H9 (cell line): ENCODE measurements around the gene RNF175. TPM values are rescaled to one million over a fixed set of nuclear protein-coding genes. Genes with fewer than 3 reads are reported as not detected.

Experiments
- DNase-seq: peaks from one replicate; pipeline ENCODE4 v3.0.0-alpha.2; 2017
- H2AFZ ChIP-seq: one replicate; pipeline ENCODE4 v1.6.1; 2013; ENCODE audit warnings: mild to moderate bottlenecking, low read length, control low read depth, moderate library complexity
- H2AK5ac ChIP-seq: 2 replicates; pipeline ENCODE4 v1.6.1; 2013; ENCODE audit warnings: low read length, control low read depth, mixed read lengths; ENCODE audit not compliant: insufficient read length
- H2BK120ac ChIP-seq: one replicate; pipeline ENCODE4 v1.6.1; 2013; ENCODE audit warnings: low read depth, mild to moderate bottlenecking, low read length, control low read depth, inconsistent platforms; ENCODE audit not compliant: poor library complexity, severe bottlenecking
- H2BK12ac ChIP-seq: 2 replicates; pipeline ENCODE4 v1.6.1; 2013; ENCODE audit warnings: low read length, control low read depth, mixed read lengths, low read depth; ENCODE audit not compliant: insufficient read length
- H2BK15ac ChIP-seq: 2 replicates; pipeline ENCODE4 v1.6.1; 2013; ENCODE audit warnings: low read depth, low read length, control low read depth
- H2BK20ac ChIP-seq: one replicate; pipeline ENCODE4 v1.6.1; 2013; ENCODE audit warnings: low read depth, mild to moderate bottlenecking, low read length, control low read depth, inconsistent platforms; ENCODE audit not compliant: poor library complexity, severe bottlenecking
- H2BK5ac ChIP-seq: 2 replicates; pipeline ENCODE4 v1.6.1; 2013; ENCODE audit warnings: low read length, control low read depth, mixed read lengths; ENCODE audit not compliant: insufficient read length
- H3K14ac ChIP-seq: 2 replicates; pipeline ENCODE4 v1.6.1; 2013; ENCODE audit warnings: low read length, control low read depth; ENCODE audit not compliant: insufficient read depth
- H3K18ac ChIP-seq: 2 replicates; pipeline ENCODE4 v1.6.1; 2013; ENCODE audit warnings: low read depth, mild to moderate bottlenecking, mixed read lengths, low read length, control low read depth; ENCODE audit not compliant: insufficient read length
- H3K23ac ChIP-seq: 2 replicates; pipeline ENCODE4 v1.6.1; 2013; ENCODE audit warnings: low read length, control low read depth, mixed read lengths, low read depth; ENCODE audit not compliant: insufficient read length
- H3K23me2 ChIP-seq: 2 replicates; pipeline ENCODE4 v1.6.1; 2013; ENCODE audit warnings: low read depth, mild to moderate bottlenecking, mixed read lengths, low read length, control low read depth; ENCODE audit not compliant: insufficient read length, poor library complexity, severe bottlenecking
- H3K27ac ChIP-seq: 2 replicates; pipeline ENCODE4 v1.5.1; 2013; ENCODE audit warnings: low read length, control low read depth, mixed read lengths, low read depth; ENCODE audit not compliant: insufficient read length
- H3K27me3 ChIP-seq: 2 replicates; pipeline ENCODE4 v1.6.1; 2013; ENCODE audit warnings: low read length, control low read depth, inconsistent platforms; ENCODE audit not compliant: insufficient read depth
- H3K4ac ChIP-seq: 2 replicates; pipeline ENCODE4 v1.6.1; 2013; ENCODE audit warnings: low read depth, mild to moderate bottlenecking, control low read depth, inconsistent platforms, low read length, moderate library complexity
- H3K4me1 ChIP-seq: 2 replicates; pipeline ENCODE4 v1.6.1; 2013; ENCODE audit warnings: low read length, control low read depth, inconsistent platforms; ENCODE audit not compliant: insufficient read depth
- H3K4me2 ChIP-seq: 2 replicates; pipeline ENCODE4 v1.6.1; 2013; ENCODE audit warnings: low read length, control low read depth, mixed read lengths; ENCODE audit not compliant: insufficient read length, insufficient read depth
- H3K56ac ChIP-seq: 2 replicates; pipeline ENCODE4 v1.6.1; 2013; ENCODE audit warnings: low read depth, mild to moderate bottlenecking, mixed read lengths, low read length, control low read depth; ENCODE audit not compliant: insufficient read length
- H3K79me1 ChIP-seq: 2 replicates; pipeline ENCODE4 v1.6.1; 2013; ENCODE audit warnings: low read depth, mild to moderate bottlenecking, moderate library complexity, low read length, control low read depth, inconsistent platforms; ENCODE audit not compliant: insufficient read depth, poor library complexity, severe bottlenecking
- H3K79me2 ChIP-seq: 2 replicates; pipeline ENCODE4 v1.6.1; 2013; ENCODE audit warnings: low read length, control low read depth, inconsistent platforms; ENCODE audit not compliant: insufficient read depth
- H3K9ac ChIP-seq: 2 replicates; pipeline ENCODE4 v1.6.1; 2013; ENCODE audit warnings: low read length, control low read depth, mixed read lengths; ENCODE audit not compliant: insufficient read length; ENCODE audit errors: extremely low read depth
- H3K9me3 ChIP-seq: one replicate; pipeline ENCODE4 v1.6.1; 2013; ENCODE audit warnings: low read depth, low read length, inconsistent platforms; ENCODE audit not compliant: control insufficient read depth
- H3T11ph ChIP-seq: one replicate; pipeline ENCODE4 v1.6.1; 2013; ENCODE audit warnings: mild to moderate bottlenecking, low read length, control low read depth, inconsistent platforms
- H4K20me1 ChIP-seq: one replicate; pipeline ENCODE4 v1.6.1; 2013; ENCODE audit not compliant: control insufficient read depth, insufficient read length, insufficient read depth
- H4K5ac ChIP-seq: 2 replicates; pipeline ENCODE4 v1.6.1; 2013; ENCODE audit warnings: low read depth, mild to moderate bottlenecking, mixed read lengths, low read length, control low read depth; ENCODE audit not compliant: insufficient read length
- H4K8ac ChIP-seq: replicated peaks from 2 replicates; pipeline ENCODE4 v1.6.1; 2013; ENCODE audit warnings: low read length, control low read depth, mixed read lengths, low read depth; ENCODE audit not compliant: insufficient read length
- H4K91ac ChIP-seq: 2 replicates; pipeline ENCODE4 v1.6.1; 2013; ENCODE audit warnings: low read depth, mild to moderate bottlenecking, moderate library complexity, mixed read lengths, low read length, control low read depth; ENCODE audit not compliant: insufficient read length
- H3K27ac Mint-ChIP-seq, 3 experiments: 2 replicates in 2 of 3; 3 replicates in 1 of 3; pipeline ENCODE4 v1.8.0; 2020 to 2021; ENCODE audit warnings: mixed read lengths in 3 of 3, mild to moderate bottlenecking in 1 of 3, moderate library complexity in 1 of 3
- H3K27me3 Mint-ChIP-seq: 2 replicates; pipeline ENCODE4 v1.8.0; 2021; ENCODE audit warnings: low read depth, mild to moderate bottlenecking, moderate library complexity, mixed read lengths
- H3K36me3 Mint-ChIP-seq, 3 experiments: 2 replicates in 2 of 3; 3 replicates in 1 of 3; pipeline ENCODE4 v1.8.0; 2020 to 2021; ENCODE audit warnings: low read depth in 3 of 3, mixed read lengths in 3 of 3; ENCODE audit not compliant: insufficient read depth in 1 of 3
- H3K4me1 Mint-ChIP-seq, 2 experiments: 2 replicates each; pipeline ENCODE4 v1.8.0; 2020; ENCODE audit warnings: mixed read lengths in 2 of 2
- H3K4me3 Mint-ChIP-seq, 2 experiments: 2 replicates in 1 of 2; 3 replicates in 1 of 2; pipeline ENCODE4 v1.8.0; 2020 to 2021; ENCODE audit warnings: mild to moderate bottlenecking in 2 of 2, mixed read lengths in 2 of 2, moderate library complexity in 1 of 2
- H3K9me3 Mint-ChIP-seq, 2 experiments: 2 replicates in 1 of 2; 3 replicates in 1 of 2; pipeline ENCODE4 v1.8.0; 2020; ENCODE audit warnings: mild to moderate bottlenecking in 2 of 2, mixed read lengths in 2 of 2, moderate library complexity in 1 of 2
- WGBS: extraction: QIAGEN DNeasy Blood & Tissue Kit; methylation state at CpG from one replicate; pipeline ENCODE4 v1.1.7; 2013; ENCODE audit warnings: missing lambda C conversion rate, low lambda C conversion rate, mixed read lengths; ENCODE audit not compliant: insufficient read length; ENCODE audit errors: extremely low coverage; 5-methylcytosine and 5-hydroxymethylcytosine counted together
- total RNA-seq: library from RNA; stranded (reverse); gene quantifications from 2 replicates; pipeline ENCODE4 v1.2.1, GENCODE V29; 2021
- TF ChIP-seq, protein P1 (sequence below): fragments of 200-600 bp; sonication (generic); conservative IDR thresholded peaks from 3 replicates; pipeline ENCODE4 v1.8.0; 2021; ENCODE audit warnings: antibody characterized with exemption, mild to moderate bottlenecking

RNF175 gene
- total RNA-seq, 1 experiment from 2014 or later, result 4.3 TPM

DNA sequence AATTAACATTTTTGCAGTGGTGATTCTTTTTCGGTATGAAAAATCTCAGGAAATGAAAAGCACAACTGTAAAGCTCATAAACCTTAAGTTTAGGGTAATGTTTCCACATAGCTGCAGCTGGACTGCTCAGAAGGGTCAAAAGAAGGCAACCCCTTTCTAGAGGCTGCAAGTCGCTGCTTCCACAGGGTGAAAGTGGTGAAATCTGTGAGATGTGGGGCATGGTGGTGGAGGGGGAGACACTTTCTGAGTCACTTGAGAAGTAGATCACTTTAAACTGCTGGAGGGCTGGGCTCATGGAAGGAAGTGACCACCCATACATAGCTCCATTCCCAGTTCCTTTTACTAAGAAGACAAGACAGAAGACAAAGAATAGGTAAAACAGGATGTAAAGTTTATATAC is 20.4 kb upstream of the RNF175 start:
- no peak overlapping the region for H3K4me2 ChIP-seq
- Mint-ChIP-seq H3K27ac (peak overlapping the region; percentile 19 to 70 (median 31); a peak in 2 of 7 replicates), H3K4me3 (no peak overlapping the region), H3K9me3 (peaks cover 5 to 7% of the 10 kb centered on the region in 2 experiments; a peak in 3 of 5 replicates), H3K4me1 (peaks cover 22 to 31% of the 10 kb centered on the region in 2 experiments), H3K36me3 (peaks cover 44 to 55% (median 46%) of the 10 kb centered on the region in 3 experiments), H3K27me3 (no peaks in the 10 kb centered on the region)
- H3K14ac ChIP-seq, result no peak overlapping the region
- no peak overlapping the region for H3T11ph ChIP-seq
- H2BK120ac ChIP-seq, result no peak overlapping the region
- H2BK5ac ChIP-seq, result no peak overlapping the region
- H2AK5ac ChIP-seq, result no peak overlapping the region
- H4K91ac ChIP-seq, result no peak overlapping the region
- no peak overlapping the region for H2BK12ac ChIP-seq
- H3K79me1 ChIP-seq, result no peaks in the 10 kb centered on the region
- no peaks in the 10 kb centered on the region for H3K79me2 ChIP-seq
- no peak overlapping the region for H3K4ac ChIP-seq
- peaks cover 2% of the 10 kb centered on the region; the same call in 1 of the 2 replicates for H3K4me1 ChIP-seq
- H4K5ac ChIP-seq, result no peak overlapping the region
- H3K9me3 ChIP-seq, result no peaks in the 10 kb centered on the region
- no peak overlapping the region for H4K8ac ChIP-seq
- no peak overlapping the region for H2AFZ ChIP-seq
- H3K27ac ChIP-seq, result no peak overlapping the region
- DNase-seq, result no peak
- H3K23me2 ChIP-seq, result no peaks in the 10 kb centered on the region
- H3K18ac ChIP-seq, result no peak overlapping the region
- TF ChIP-seq, protein P1, sequence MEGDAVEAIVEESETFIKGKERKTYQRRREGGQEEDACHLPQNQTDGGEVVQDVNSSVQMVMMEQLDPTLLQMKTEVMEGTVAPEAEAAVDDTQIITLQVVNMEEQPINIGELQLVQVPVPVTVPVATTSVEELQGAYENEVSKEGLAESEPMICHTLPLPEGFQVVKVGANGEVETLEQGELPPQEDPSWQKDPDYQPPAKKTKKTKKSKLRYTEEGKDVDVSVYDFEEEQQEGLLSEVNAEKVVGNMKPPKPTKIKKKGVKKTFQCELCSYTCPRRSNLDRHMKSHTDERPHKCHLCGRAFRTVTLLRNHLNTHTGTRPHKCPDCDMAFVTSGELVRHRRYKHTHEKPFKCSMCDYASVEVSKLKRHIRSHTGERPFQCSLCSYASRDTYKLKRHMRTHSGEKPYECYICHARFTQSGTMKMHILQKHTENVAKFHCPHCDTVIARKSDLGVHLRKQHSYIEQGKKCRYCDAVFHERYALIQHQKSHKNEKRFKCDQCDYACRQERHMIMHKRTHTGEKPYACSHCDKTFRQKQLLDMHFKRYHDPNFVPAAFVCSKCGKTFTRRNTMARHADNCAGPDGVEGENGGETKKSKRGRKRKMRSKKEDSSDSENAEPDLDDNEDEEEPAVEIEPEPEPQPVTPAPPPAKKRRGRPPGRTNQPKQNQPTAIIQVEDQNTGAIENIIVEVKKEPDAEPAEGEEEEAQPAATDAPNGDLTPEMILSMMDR, result no peak
- H2BK20ac ChIP-seq, result no peak overlapping the region
- WGBS, result no CpG with 5 or more reads among the region's 2 CpGs
- H3K9ac ChIP-seq, result no peak overlapping the region
- peaks cover 2% of the 10 kb centered on the region for H4K20me1 ChIP-seq
- no peak overlapping the region for H3K23ac ChIP-seq
- no peak overlapping the region for H2BK15ac ChIP-seq
- no peak overlapping the region for H3K56ac ChIP-seq
- H3K27me3 ChIP-seq, result no peaks in the 10 kb centered on the region
